Aorta (tissue), 5 donors: ENCODE measurements around the gene COX7A2L. TPM values are rescaled to one million over a fixed set of nuclear protein-coding genes. Genes with fewer than 3 reads are reported as not detected.

Experiments used
- ATAC-seq: fragments of 200-7000 bp; cut with Tn5 transposase; one replicate; pipeline ENCODE4 v1.9.1; 2022; ENCODE audit warnings: moderate library complexity; ENCODE audit not compliant: low FRiP score
- DNase-seq, 2 donors: peaks; one replicate each; pipeline ENCODE4 v3.0.0-alpha.2; 2020
- H3K27ac ChIP-seq, 2 donors: one replicate each; pipeline ENCODE4 v1.5.1; 2013; ENCODE audit warnings: low read length in 2 of 2, mild to moderate bottlenecking in 2 of 2, moderate library complexity in 2 of 2, control low read depth in 1 of 2, inconsistent platforms in 1 of 2, low read depth in 1 of 2
- H3K27me3 ChIP-seq, 2 donors: one replicate each; pipeline ENCODE4 v1.6.1; 2013; ENCODE audit warnings: control low read depth in 1 of 2, low read length in 1 of 2, mild to moderate bottlenecking in 1 of 2, moderate library complexity in 1 of 2; ENCODE audit not compliant: insufficient read depth in 2 of 2, control insufficient read depth in 1 of 2
- H3K36me3 ChIP-seq, 2 donors: one replicate each; pipeline ENCODE4 v1.6.1; 2013; ENCODE audit warnings: control low read depth in 1 of 2, low read length in 1 of 2, mild to moderate bottlenecking in 1 of 2; ENCODE audit not compliant: insufficient read depth in 2 of 2, control insufficient read depth in 1 of 2
- H3K4me1 ChIP-seq, 2 donors: one replicate each; pipeline ENCODE4 v1.6.1; 2013; ENCODE audit warnings: low read length in 2 of 2, control low read depth in 1 of 2, mild to moderate bottlenecking in 1 of 2, moderate library complexity in 1 of 2; ENCODE audit not compliant: insufficient read depth in 2 of 2, control insufficient read depth in 1 of 2
- H3K4me3 ChIP-seq, 2 donors: one replicate each; pipeline ENCODE4 v1.5.1; 2013; ENCODE audit warnings: low read length in 2 of 2, control low read depth in 1 of 2, mild to moderate bottlenecking in 1 of 2
- H3K9me3 ChIP-seq: one replicate; pipeline ENCODE4 v1.6.1; 2013; ENCODE audit warnings: mild to moderate bottlenecking, low read length; ENCODE audit not compliant: control insufficient read depth
- WGBS, 2 donors: extraction: QIAGEN DNeasy Blood & Tissue Kit; methylation state at CpG; one replicate each; pipeline ENCODE4 v1.1.7; 2013; 5-methylcytosine and 5-hydroxymethylcytosine counted together
- intact Hi-C, 2 donors: fragments of 100-400 bp; cut with DNase I; formaldehyde crosslinking; loops; one replicate each; pipeline versions ENCODE4 v1.14.2 to v1.15.0; 2022
- polyA plus RNA-seq, 2 donors: library from polyadenylated mRNA; stranded (reverse); fragments of 200-250 nt; gene quantifications; one replicate each; pipeline ENCODE4 v1.2.3, GENCODE V29; 2013
- total RNA-seq, 2 donors: library from RNA; stranded (reverse); fragmentation: NEBNext Ultra II Directional; extraction: Animal tissue kit (Norgen Biotek cat#: 25700); gene quantifications; one replicate each; pipeline ENCODE4 v1.2.1, GENCODE V29; 2021
- donor health status: healthy with polysubstance abuse.
- donor health status: Bipolar disorder and iron deficiency.
- donor health status: DM: no; HTN: no; CAD: no.
- donor health status: DM: no; HTN: no; CAD: no.
- donor health status: DM: yes; HTN: yes; CAD: no.

COX7A2L gene
- total and polyA plus RNA-seq, 4 donors: 60.8 to 265 (median 80.3) TPM

- H3K4me1 ChIP-seq: no peaks in the 10 kb centered on the region
- H3K27ac ChIP-seq: no peak overlapping the region
- intact Hi-C loops: no loop called here
- no peaks in the 10 kb centered on the region for H3K27me3 ChIP-seq
- H3K9me3 ChIP-seq: no peaks in the 10 kb centered on the region
- ATAC-seq (no peak), DNase-seq (no peak)
- 82 to 88% methylated on average over 11 of the region's 11 CpGs for WGBS, 2 donors
- H3K36me3 ChIP-seq: no peaks in the 10 kb centered on the region
- no peak overlapping the region for H3K4me3 ChIP-seq
Measured at GRCh38 chr2:42371611-42372473, 10.8 kb upstream of the COX7A2L start.

- Histone ChIP-seq H3K27ac (no peak overlapping the region), H3K4me3 (no peak overlapping the region), H3K4me1 (no peaks in the 10 kb centered on the region), H3K27me3 (no peaks in the 10 kb centered on the region), H3K36me3 (no peaks in the 10 kb centered on the region), H3K9me3 (no peaks in the 10 kb centered on the region)
- DNase-seq: no peak
- no peak for ATAC-seq
- intact Hi-C loops: no loop called here
- WGBS, 2 donors: 80 to 83% methylated on average over 5 of the region's 5 CpGs
Measured at GRCh38 chr2:42369532-42370229, 8.7 kb upstream of the COX7A2L start.

GRCh38 chr2:42368817-42369531 is 8.0 kb upstream of the COX7A2L start:
- Histone ChIP-seq H3K27ac (no peak overlapping the region), H3K4me3 (no peak overlapping the region), H3K4me1 (no peaks in the 10 kb centered on the region), H3K9me3 (no peaks in the 10 kb centered on the region), H3K36me3 (no peaks in the 10 kb centered on the region), H3K27me3 (no peaks in the 10 kb centered on the region)
- no peak for DNase-seq
- peak; percentile 33 for ATAC-seq
- intact Hi-C loops: no loop called here
- 86% methylated on average over 7 of the region's 7 CpGs for WGBS, 2 donors

- 31 to 32% methylated on average over 3 of the region's 3 CpGs for WGBS, 2 donors
- H3K4me3 ChIP-seq: no peak overlapping the region
- H3K36me3 ChIP-seq: no peaks in the 10 kb centered on the region
- no peaks in the 10 kb centered on the region for H3K4me1 ChIP-seq
- intact Hi-C loops: no loop called here
- no peaks in the 10 kb centered on the region for H3K27me3 ChIP-seq
- DNase-seq (no peak), ATAC-seq (no peak)
- H3K9me3 ChIP-seq: no peaks in the 10 kb centered on the region
- no peak overlapping the region for H3K27ac ChIP-seq
Measured at GRCh38 chr2:42367835-42368234, 6.8 kb upstream of the COX7A2L start.

- no peak for ATAC-seq
- intact Hi-C loops: no loop called here
- H3K4me1 ChIP-seq: no peaks in the 10 kb centered on the region
Measured at GRCh38 chr2:42366411-42366810, 5.4 kb upstream of the COX7A2L start.

GRCh38 chr2:42364658-42365057 is 3.6 kb upstream of the COX7A2L start:
- Histone ChIP-seq H3K27me3 (no peaks in the 10 kb centered on the region), H3K9me3 (no peaks in the 10 kb centered on the region), H3K4me3 (no peak overlapping the region), H3K36me3 (no peaks in the 10 kb centered on the region), H3K27ac (no peak overlapping the region), H3K4me1 (no peaks in the 10 kb centered on the region)
- DNase-seq: no peak
- WGBS, 2 donors: 50 to 70% methylated on average over 3 of the region's 3 CpGs
- ATAC-seq: no peak
- intact Hi-C loops: no loop called here

More at GRCh38 chr2:42366411-42366810, 5.4 kb upstream of the COX7A2L start:
- no peak overlapping the region for H3K27ac ChIP-seq
- H3K36me3 ChIP-seq: no peaks in the 10 kb centered on the region
- no peak for DNase-seq
- no peaks in the 10 kb centered on the region for H3K9me3 ChIP-seq
- no peak overlapping the region for H3K4me3 ChIP-seq
- H3K27me3 ChIP-seq: no peaks in the 10 kb centered on the region

- ATAC-seq (no peak), DNase-seq (no peak)
- Histone ChIP-seq H3K4me3 (no peak overlapping the region), H3K36me3 (no peaks in the 10 kb centered on the region), H3K27me3 (no peaks in the 10 kb centered on the region), H3K4me1 (peaks cover 0 to 2% of the 10 kb centered on the region in 2 donors), H3K27ac (no peak overlapping the region), H3K9me3 (no peaks in the 10 kb centered on the region)
- intact Hi-C loops: no loop called here
- WGBS, 2 donors: 80 to 83% methylated on average over 3 of the region's 3 CpGs
Measured at GRCh38 chr2:42363413-42363812, 2.4 kb upstream of the COX7A2L start.

- no peak overlapping the region for H3K4me3 ChIP-seq
- H3K4me1 ChIP-seq: peaks cover 0 to 2% of the 10 kb centered on the region in 2 donors
- DNase-seq (no peak), ATAC-seq (no peak)
- H3K9me3 ChIP-seq: no peaks in the 10 kb centered on the region
- intact Hi-C loops: loop anchor here in 1 of 2 donors (2.0 kb wide), 1 partner anchor 265 kb away; no protein-coding TSS in a partner anchor
- no peaks in the 10 kb centered on the region for H3K27me3 ChIP-seq
- no peaks in the 10 kb centered on the region for H3K36me3 ChIP-seq
- 25 to 31% methylated on average over 6 of the region's 6 CpGs for WGBS, 2 donors
- H3K27ac ChIP-seq: peak overlapping the region in 1 of 2 donors; percentile 13
Measured at GRCh38 chr2:42361728-42362283, 789 bp upstream of the COX7A2L start.
